CD4-positive, CD25-positive, alpha-beta regulatory T cell (primary cell): ENCODE data around the gene MKNK1. TPM values are rescaled to one million over a fixed set of nuclear protein-coding genes. Genes with fewer than 3 reads are reported as not detected.

ENCODE experiments used
- ATAC-seq, 2 donors: fragments of 150-1000 bp; cut with Tn5 transposase; one replicate each; pipeline ENCODE4 v1.10.0; 2021; ENCODE audit warnings: low read depth in 2 of 2, moderate number of reproducible peaks in 2 of 2, moderate library complexity in 1 of 2
- DNase-seq, 3 donors: peaks; one replicate each; pipeline versions ENCODE4 v3.0.0 to v3.0.0-alpha.2; 2012 to 2022; ENCODE audit warnings: mixed read lengths in 1 of 3
- H3K27ac ChIP-seq: one replicate; pipeline ENCODE4 v1.7.0; 2013; ENCODE audit warnings: mild to moderate bottlenecking, low read length; ENCODE audit not compliant: insufficient read depth, poor library complexity, severe bottlenecking
- H3K27me3 ChIP-seq: one replicate; pipeline ENCODE4 v1.7.0; 2013; ENCODE audit warnings: low read length; ENCODE audit not compliant: control insufficient read depth, insufficient read depth
- H3K36me3 ChIP-seq: one replicate; pipeline ENCODE4 v1.7.0; 2013; ENCODE audit warnings: mild to moderate bottlenecking, low read length, moderate library complexity; ENCODE audit not compliant: control insufficient read depth, insufficient read depth
- H3K4me1 ChIP-seq: 2 replicates; pipeline ENCODE4 v1.7.0; 2013; ENCODE audit warnings: mild to moderate bottlenecking, low read length; ENCODE audit not compliant: insufficient read depth, control insufficient read depth, poor library complexity, severe bottlenecking
- H3K4me3 ChIP-seq: one replicate; pipeline ENCODE4 v1.7.0; 2013; ENCODE audit warnings: low read depth, mild to moderate bottlenecking, low read length, moderate library complexity
- H3K9me3 ChIP-seq, 2 experiments: 1 replicate in 1 of 2; 2 replicates in 1 of 2; pipeline ENCODE4 v1.7.0; 2013; ENCODE audit warnings: low read length in 2 of 2, mild to moderate bottlenecking in 1 of 2, moderate library complexity in 1 of 2; ENCODE audit not compliant: control insufficient read depth in 2 of 2
- H3K27ac Mint-ChIP-seq, 3 donors: one replicate each; pipeline ENCODE4 v1.8.0; 2020 to 2022; ENCODE audit warnings: mild to moderate bottlenecking in 3 of 3, mixed read lengths in 3 of 3, moderate library complexity in 2 of 3
- H3K27me3 Mint-ChIP-seq: one replicate; pipeline ENCODE4 v1.8.0; 2022; ENCODE audit warnings: mild to moderate bottlenecking, mixed read lengths
- H3K36me3 Mint-ChIP-seq: one replicate; pipeline ENCODE4 v1.8.0; 2020; ENCODE audit warnings: mixed read lengths
- H3K4me1 Mint-ChIP-seq, 4 donors: one replicate each; pipeline ENCODE4 v1.8.0; 2020 to 2022; ENCODE audit warnings: mixed read lengths in 4 of 4, mild to moderate bottlenecking in 1 of 4
- H3K4me3 Mint-ChIP-seq, 4 donors: one replicate each; pipeline ENCODE4 v1.8.0; 2020 to 2022; ENCODE audit warnings: mild to moderate bottlenecking in 4 of 4, mixed read lengths in 4 of 4, moderate library complexity in 3 of 4
- H3K9me3 Mint-ChIP-seq, 7 donors: one replicate each; pipeline ENCODE4 v1.8.0; 2020 to 2022; ENCODE audit warnings: mixed read lengths in 7 of 7, mild to moderate bottlenecking in 3 of 7, moderate library complexity in 2 of 7
- polyA plus RNA-seq, 4 donors: library from polyadenylated mRNA; unstranded; fragments of 300-500 nt; fragmentation: Illumina TruSeq; gene quantifications; one replicate each; pipeline ENCODE4 v1.2.3, GENCODE V29; 2021
- total RNA-seq: library from RNA; stranded (reverse); gene quantifications from one replicate; pipeline ENCODE4 v1.2.3, GENCODE V29; 2022

The MKNK1 gene
- total and polyA plus RNA-seq, 5 donors from 2014 or later = 15.8 to 45.0 (median 16.8) TPM

DNA sequence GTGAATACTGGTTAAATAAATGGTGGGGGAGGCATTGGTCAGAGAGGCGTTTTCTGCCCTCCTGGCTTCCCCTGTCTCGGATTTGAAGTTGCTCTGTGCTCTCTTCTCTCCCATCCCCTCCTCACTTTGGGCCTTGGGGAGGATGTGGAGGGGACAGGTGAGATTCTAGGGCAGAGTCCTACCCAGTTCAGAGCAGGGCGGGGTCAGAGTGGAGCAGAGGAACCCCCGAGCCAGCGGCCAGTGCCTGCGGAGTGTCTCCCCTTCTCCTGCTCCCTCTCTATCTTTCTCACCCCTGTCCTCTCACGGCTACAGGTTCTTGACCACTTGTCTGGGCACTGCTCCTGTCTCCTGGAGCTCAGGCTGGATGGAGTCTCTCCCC is 60.7 kb downstream of the MKNK1 start:
- Mint-ChIP-seq H3K27me3 (peaks cover 20% of the 10 kb centered on the region), H3K4me3 (no peak overlapping the region), H3K9me3 (peaks cover 0 to 1% (median 0%) of the 10 kb centered on the region in 7 donors), H3K4me1 (peaks cover 0 to 9% (median 4%) of the 10 kb centered on the region in 4 donors), H3K36me3 (no peaks in the 10 kb centered on the region), H3K27ac (no peak overlapping the region)
- Histone ChIP-seq H3K4me3 (no peak overlapping the region), H3K4me1 (peaks cover 3% of the 10 kb centered on the region), H3K36me3 (no peaks in the 10 kb centered on the region), H3K27ac (no peak overlapping the region), H3K27me3 (peaks cover 12% of the 10 kb centered on the region), H3K9me3 (no peaks in the 10 kb centered on the region)
- ATAC-seq (no peak), DNase-seq (no peak)

DNA sequence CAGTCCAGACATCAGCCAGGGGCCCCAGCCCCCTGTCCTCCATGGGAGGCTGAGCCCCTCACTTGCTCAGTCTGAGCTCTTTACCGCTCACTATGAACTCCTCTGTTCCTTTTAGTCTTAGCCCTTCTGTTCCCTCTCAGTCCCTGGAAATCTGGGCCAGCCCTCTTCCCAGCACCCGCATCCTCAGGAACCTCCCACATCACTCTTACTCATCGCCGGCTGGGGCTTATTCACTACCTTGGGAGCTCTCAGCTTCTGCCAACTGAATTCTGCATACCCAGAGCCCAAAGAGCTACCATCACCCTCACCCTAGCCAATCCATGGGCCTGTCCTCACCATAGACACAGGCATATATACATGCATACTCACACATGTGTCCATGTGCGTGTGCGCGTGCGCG is 64.1 kb downstream of the MKNK1 start:
- Histone ChIP-seq H3K4me3 (no peak overlapping the region), H3K4me1 (peaks cover 3% of the 10 kb centered on the region), H3K9me3 (no peaks in the 10 kb centered on the region), H3K27ac (no peak overlapping the region), H3K27me3 (peaks cover 8% of the 10 kb centered on the region), H3K36me3 (no peaks in the 10 kb centered on the region)
- Mint-ChIP-seq H3K4me3 (no peak overlapping the region), H3K4me1 (peaks cover 0 to 8% (median 3%) of the 10 kb centered on the region in 4 donors), H3K27me3 (peaks cover 19% of the 10 kb centered on the region), H3K9me3 (peaks cover 0 to 2% (median 0%) of the 10 kb centered on the region in 7 donors), H3K27ac (no peak overlapping the region), H3K36me3 (no peaks in the 10 kb centered on the region)
- DNase-seq = no peak
- ATAC-seq = no peak

DNA sequence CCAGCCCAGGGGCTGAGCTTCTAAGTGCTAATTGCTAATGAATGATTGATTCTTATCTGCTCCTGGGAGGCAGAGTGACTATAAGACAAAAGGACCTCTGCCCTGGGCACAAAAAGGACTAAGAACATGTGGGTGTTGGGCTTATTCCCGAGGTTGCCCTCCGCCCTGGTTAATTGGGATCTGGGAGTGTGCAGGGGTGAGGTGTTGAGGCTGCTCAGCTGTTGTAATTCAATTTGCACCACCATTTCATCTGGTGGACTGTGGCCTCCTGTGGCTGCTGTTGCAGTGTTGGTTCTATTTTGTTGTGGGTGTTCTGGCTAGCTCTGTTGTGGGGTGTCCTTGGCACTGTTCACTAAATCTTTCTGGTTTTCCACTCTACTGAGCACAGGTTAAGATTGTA is 65.9 kb downstream of the MKNK1 start:
- no peak overlapping the region for H3K27ac Mint-ChIP-seq
- DNase-seq = no peak
- peaks cover 0 to 2% (median 0%) of the 10 kb centered on the region in 7 donors for H3K9me3 Mint-ChIP-seq
- H3K27me3 Mint-ChIP-seq = peaks cover 19% of the 10 kb centered on the region
- Histone ChIP-seq H3K4me3 (no peak overlapping the region), H3K27me3 (peaks cover 2% of the 10 kb centered on the region), H3K4me1 (peaks cover 6% of the 10 kb centered on the region), H3K36me3 (no peaks in the 10 kb centered on the region), H3K9me3 (no peaks in the 10 kb centered on the region), H3K27ac (no peak overlapping the region)
- H3K36me3 Mint-ChIP-seq = no peaks in the 10 kb centered on the region
- no peak for ATAC-seq
- peaks cover 0 to 6% (median 3%) of the 10 kb centered on the region in 4 donors for H3K4me1 Mint-ChIP-seq
- H3K4me3 Mint-ChIP-seq = no peak overlapping the region

DNA sequence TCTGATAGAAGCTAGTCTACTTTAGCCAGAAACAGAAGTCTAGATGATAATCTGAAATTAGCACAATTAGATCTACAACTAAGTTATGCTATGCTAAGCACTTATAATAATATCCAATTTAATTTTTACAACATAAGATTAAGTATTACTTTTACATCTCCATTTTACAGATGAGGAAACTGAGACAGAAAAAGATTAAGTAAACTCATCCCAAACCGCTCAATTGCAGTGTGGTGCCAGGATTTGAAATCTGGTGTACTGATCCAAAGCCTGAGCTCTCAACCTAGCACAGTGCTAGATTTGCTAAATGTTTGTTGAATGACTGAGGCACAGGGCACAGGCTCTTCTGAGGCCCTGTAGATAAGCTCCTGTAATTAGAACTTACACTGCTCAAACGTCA is 66.4 kb downstream of the MKNK1 start:
- H3K27me3 ChIP-seq = peaks cover 2% of the 10 kb centered on the region
- Mint-ChIP-seq H3K4me3 (no peak overlapping the region), H3K36me3 (no peaks in the 10 kb centered on the region), H3K4me1 (peaks cover 0 to 6% (median 3%) of the 10 kb centered on the region in 4 donors), H3K27ac (no peak overlapping the region), H3K9me3 (peaks cover 0 to 2% (median 0%) of the 10 kb centered on the region in 7 donors), H3K27me3 (peaks cover 19% of the 10 kb centered on the region)
- H3K36me3 ChIP-seq = no peaks in the 10 kb centered on the region
- peaks cover 6% of the 10 kb centered on the region for H3K4me1 ChIP-seq
- DNase-seq = no peak
- no peak for ATAC-seq
- no peak overlapping the region for H3K4me3 ChIP-seq
- H3K9me3 ChIP-seq = no peaks in the 10 kb centered on the region
- no peak overlapping the region for H3K27ac ChIP-seq

DNA sequence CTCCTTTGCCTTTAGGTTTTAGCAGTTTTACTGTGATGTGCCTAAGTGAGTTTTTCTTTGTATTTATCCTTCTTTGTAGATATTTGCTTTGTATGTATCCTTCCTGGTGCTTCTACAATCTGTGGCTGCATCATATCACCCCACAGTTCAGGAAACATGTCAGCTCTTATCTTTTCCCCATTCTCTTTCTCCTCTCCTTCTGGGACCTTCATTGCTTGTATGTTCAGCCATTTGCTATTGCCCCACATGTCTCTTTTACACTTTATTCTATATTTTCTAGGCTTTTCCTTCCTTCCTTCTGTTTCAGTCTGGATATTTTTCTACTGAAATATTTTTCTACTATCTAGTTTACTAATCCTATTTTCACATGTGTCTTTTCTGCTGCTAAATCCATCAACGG is 67.5 kb downstream of the MKNK1 start:
- ATAC-seq (no peak), DNase-seq (no peak)
- peaks cover 0 to 2% (median 0%) of the 10 kb centered on the region in 7 donors for H3K9me3 Mint-ChIP-seq
- peak overlapping the region in 1 of 4 donors; percentile 36 for H3K4me3 Mint-ChIP-seq
- Histone ChIP-seq H3K4me3 (no peak overlapping the region), H3K27ac (no peak overlapping the region), H3K27me3 (no peaks in the 10 kb centered on the region), H3K9me3 (no peaks in the 10 kb centered on the region), H3K36me3 (no peaks in the 10 kb centered on the region), H3K4me1 (peaks cover 6% of the 10 kb centered on the region)
- no peaks in the 10 kb centered on the region for H3K36me3 Mint-ChIP-seq
- H3K27ac Mint-ChIP-seq = peak overlapping the region in 1 of 3 donors; percentile 7
- H3K4me1 Mint-ChIP-seq = peaks cover 2 to 6% (median 3%) of the 10 kb centered on the region in 4 donors
- H3K27me3 Mint-ChIP-seq = peaks cover 19% of the 10 kb centered on the region

DNA sequence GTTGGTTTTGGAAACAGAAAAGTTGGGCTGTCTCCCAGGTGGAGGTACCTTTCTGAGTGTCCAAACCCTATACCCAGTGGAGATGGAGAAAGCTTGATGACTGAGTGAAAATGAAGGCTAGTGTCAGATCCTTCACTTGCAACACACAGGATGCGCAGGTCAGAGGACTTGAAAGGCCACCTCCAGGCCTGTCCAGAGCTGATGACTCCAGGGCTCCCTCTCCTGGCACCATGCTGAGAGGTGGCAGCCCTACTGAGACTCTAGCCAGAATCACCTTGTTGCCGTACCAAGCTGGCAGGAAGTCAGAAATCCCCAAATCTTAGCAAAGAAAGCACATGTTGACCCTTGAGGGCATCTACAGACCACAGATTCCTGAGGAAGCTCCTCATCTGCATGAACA is 69.0 kb downstream of the MKNK1 start:
- Mint-ChIP-seq H3K9me3 (peaks cover 0 to 2% (median 0%) of the 10 kb centered on the region in 7 donors), H3K27ac (no peak overlapping the region), H3K4me1 (peaks cover 2 to 8% (median 5%) of the 10 kb centered on the region in 4 donors), H3K4me3 (peak overlapping the region in 1 of 4 donors; percentile 15), H3K36me3 (no peaks in the 10 kb centered on the region), H3K27me3 (peaks cover 19% of the 10 kb centered on the region)
- Histone ChIP-seq H3K27ac (no peak overlapping the region), H3K9me3 (no peaks in the 10 kb centered on the region), H3K4me3 (no peak overlapping the region), H3K27me3 (no peaks in the 10 kb centered on the region), H3K4me1 (peaks cover 6% of the 10 kb centered on the region), H3K36me3 (no peaks in the 10 kb centered on the region)
- DNase-seq (peak in 1 of 3 donors; percentile 40), ATAC-seq (no peak)

DNA sequence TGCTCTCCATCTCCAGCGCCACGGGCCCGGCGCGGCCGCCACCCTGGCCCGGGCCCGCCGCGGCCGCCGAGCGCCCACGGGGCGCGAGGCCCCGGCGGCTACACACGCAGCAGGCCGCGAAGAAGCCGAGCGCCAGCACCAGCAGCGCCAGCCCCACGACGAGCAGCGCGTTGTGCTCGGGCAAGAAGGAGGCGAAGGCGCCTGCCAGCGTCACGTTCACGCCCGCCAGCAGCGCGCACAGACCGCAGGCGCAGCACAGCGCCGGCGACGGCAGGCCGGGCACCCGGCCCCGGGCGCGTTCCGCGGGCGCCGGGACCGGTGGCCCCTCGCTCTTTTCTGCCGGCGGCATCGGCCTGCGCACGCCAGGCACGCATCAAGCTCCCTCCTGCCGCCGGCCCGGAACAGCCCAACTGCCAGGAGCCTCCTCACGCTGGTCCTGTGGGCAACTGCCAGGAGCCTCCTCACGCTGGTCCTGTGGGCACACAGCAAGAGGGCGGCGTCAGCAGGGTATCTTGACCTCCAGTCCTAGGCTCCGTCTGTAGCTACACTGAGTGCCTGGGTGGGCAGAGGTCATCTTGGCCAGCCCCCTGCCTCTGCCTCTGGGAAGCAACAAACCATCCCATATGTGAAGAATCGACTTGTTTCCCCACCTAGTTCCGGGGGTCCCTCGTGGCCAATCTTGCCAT is 70.7 kb downstream of the MKNK1 start:
- H3K27me3 Mint-ChIP-seq = peaks cover 20% of the 10 kb centered on the region
- peak overlapping the region in 1 of 3 donors; percentile 86 for H3K27ac Mint-ChIP-seq

More for the DNA sequence above, 70.7 kb downstream of the MKNK1 start:
- ATAC-seq (peak; percentile 55 to 64), DNase-seq (peak; percentile 14 to 57 (median 56))
- Mint-ChIP-seq H3K4me3 (peak overlapping the region in 3 of 4 donors; percentile 12 to 89 (median 84)), H3K9me3 (peaks cover 0 to 2% (median 0%) of the 10 kb centered on the region in 7 donors), H3K36me3 (no peaks in the 10 kb centered on the region), H3K4me1 (peaks cover 10 to 18% (median 13%) of the 10 kb centered on the region in 4 donors)
- Histone ChIP-seq H3K27ac (no peak overlapping the region), H3K9me3 (no peaks in the 10 kb centered on the region), H3K4me3 (no peak overlapping the region), H3K4me1 (peaks cover 8% of the 10 kb centered on the region), H3K36me3 (no peaks in the 10 kb centered on the region), H3K27me3 (no peaks in the 10 kb centered on the region)
